ENCODE results near the gene CPN1. TPM values are rescaled to one million over a fixed set of nuclear protein-coding genes. Genes with fewer than 3 reads are reported as not detected.
"Not testable (repeated sequence)": the region's sequence is repeated elsewhere in the genome, so short reads cannot be mapped to it uniquely, and the experiment has no call there.

Gene CPN1
- under 1 TPM in 1 of 2 donors, not detected in 1; 0.85 TPM for total RNA-seq

DNA sequence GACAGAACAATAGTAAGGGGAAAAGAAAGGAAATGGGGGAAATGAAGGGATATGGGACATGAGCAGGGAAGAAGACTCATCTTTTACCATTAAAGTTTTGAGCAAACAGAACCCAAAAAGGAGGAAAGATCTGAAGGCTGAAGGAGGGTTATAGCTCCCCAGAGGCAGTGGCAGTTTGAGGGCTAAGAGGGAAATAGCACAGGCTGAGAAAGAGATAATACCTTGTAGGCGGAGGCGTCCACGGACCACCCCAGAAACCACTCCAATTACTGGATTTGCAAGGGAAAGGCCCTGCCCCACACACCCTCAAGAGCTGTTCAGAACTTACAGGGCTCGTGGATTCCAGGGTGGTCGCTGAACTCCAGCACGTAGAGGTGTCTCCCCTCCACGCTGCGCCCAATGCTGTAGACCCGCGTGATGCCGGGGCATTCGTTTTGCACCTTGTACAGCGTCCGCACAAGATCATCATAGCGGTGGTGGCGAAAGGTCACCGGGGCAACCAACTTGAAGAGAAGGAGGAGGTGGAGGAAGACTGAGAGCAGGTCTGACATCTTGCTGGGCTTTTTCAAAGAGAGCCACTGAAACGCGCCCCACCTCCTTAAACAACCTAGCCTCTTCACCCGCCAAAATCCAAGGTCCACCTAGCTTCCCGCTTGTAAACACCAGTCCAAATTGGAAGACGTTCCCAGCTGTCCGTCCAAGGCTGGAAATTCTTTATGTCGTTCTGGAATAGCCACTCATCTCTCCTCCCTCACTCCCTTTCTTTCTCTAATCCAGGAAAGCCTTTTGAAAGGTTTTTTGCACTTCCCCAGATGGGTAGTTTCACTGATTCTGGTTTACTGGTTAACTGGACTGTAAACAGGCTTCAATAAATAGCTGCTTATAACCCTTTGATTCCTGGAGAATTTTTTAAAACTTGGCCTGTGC, at the start of gene CPN1:
Gene CPN1, minus strand, starts transcription at position 795 of the 927 bp plus-strand sequence. Its CDS starts 244 bp downstream, at position 551.
- H3K9me3 ChIP-seq = no peaks in the 10 kb centered on the region
- no peak within 1 kb of the TSS for H3K4me3 ChIP-seq
- no peak within 1 kb of the TSS for H3K27ac ChIP-seq
- no peaks in the 10 kb centered on the region for H3K4me1 ChIP-seq (replicated peaks)
- intact Hi-C loops (cut with DNase I) = no loop called here
- TF ChIP-seq POLR2AphosphoS5 (IDR thresholded peaks at IDR 0.05) (no peak), POLR2A (IDR thresholded peaks at IDR 0.05) (no peak)
- TF ChIP-seq, protein P1, sequence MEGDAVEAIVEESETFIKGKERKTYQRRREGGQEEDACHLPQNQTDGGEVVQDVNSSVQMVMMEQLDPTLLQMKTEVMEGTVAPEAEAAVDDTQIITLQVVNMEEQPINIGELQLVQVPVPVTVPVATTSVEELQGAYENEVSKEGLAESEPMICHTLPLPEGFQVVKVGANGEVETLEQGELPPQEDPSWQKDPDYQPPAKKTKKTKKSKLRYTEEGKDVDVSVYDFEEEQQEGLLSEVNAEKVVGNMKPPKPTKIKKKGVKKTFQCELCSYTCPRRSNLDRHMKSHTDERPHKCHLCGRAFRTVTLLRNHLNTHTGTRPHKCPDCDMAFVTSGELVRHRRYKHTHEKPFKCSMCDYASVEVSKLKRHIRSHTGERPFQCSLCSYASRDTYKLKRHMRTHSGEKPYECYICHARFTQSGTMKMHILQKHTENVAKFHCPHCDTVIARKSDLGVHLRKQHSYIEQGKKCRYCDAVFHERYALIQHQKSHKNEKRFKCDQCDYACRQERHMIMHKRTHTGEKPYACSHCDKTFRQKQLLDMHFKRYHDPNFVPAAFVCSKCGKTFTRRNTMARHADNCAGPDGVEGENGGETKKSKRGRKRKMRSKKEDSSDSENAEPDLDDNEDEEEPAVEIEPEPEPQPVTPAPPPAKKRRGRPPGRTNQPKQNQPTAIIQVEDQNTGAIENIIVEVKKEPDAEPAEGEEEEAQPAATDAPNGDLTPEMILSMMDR (IDR thresholded peaks at IDR 0.05) = no peak
- no peaks in the 10 kb centered on the region for H3K27me3 ChIP-seq (replicated peaks; ENCODE audit: insufficient read depth)
- no peaks in the 10 kb centered on the region for H3K36me3 ChIP-seq
- DNase-seq (ENCODE audit: low spot score) = no peak
- WGBS = 52% methylated on average over 24 of the region's 24 CpGs

DNA sequence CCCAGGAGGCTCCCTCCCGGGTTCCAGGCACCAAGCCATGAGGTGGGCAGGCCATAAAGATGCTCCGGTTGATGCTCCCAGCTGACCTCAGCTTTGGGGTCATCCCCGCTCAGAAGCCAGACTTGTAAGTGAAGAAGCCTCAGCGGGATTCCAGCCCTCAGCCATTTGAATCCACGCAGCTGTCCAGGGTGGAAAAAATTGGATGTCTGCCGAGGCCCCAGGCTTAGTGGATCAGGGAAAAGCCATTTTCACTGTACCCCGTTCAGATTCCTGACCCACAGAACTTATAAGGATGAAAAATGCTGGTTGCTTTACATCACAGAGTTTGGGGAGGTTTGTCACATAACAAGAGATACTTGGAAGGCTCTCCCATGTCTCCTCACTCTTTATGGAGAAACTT, 49.2 kb upstream of the CPN1 start:
- no peak for TF ChIP-seq POLR2AphosphoS5 (IDR thresholded peaks at IDR 0.05)
- no peak for DNase-seq (ENCODE audit: low spot score)
- 44% methylated on average over 7 of the region's 7 CpGs for WGBS

DNA sequence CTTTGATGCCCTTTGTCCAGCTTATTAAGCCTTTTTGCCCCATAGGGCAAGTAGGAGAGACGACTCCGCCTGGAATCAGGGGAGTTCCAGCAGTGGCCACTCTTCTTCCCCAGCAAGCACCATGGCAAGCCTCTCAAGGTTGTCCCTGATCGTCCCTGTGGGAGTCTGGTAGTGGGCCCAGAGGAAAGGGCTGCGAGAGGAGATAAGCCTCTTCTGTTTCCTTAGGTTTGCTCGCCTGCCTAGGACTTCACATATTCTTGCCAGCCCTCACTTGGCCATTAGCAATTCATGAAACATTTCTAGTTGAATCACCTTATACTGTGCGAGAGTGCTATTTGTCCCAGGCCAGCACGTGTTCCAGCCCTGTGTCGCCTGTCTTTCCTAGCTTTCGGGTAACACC, 47.8 kb upstream of the CPN1 start:
- intact Hi-C loops (cut with DNase I) = no loop called here
- WGBS = 82% methylated on average over 9 of the region's 9 CpGs
- Histone ChIP-seq H3K27ac (no peak overlapping the region), H3K9me3 (no peaks in the 10 kb centered on the region), H3K27me3 (replicated peaks; ENCODE audit: insufficient read depth) (no peaks in the 10 kb centered on the region), H3K4me1 (replicated peaks) (no peaks in the 10 kb centered on the region), H3K4me3 (no peak overlapping the region), H3K36me3 (no peaks in the 10 kb centered on the region)
- no peak for DNase-seq (ENCODE audit: low spot score)
- no peak for TF ChIP-seq POLR2A (IDR thresholded peaks at IDR 0.05)
- no peak for TF ChIP-seq POLR2AphosphoS5 (IDR thresholded peaks at IDR 0.05)
- TF ChIP-seq, protein P1 (IDR thresholded peaks at IDR 0.05) = no peak

More for the DNA sequence above, 49.2 kb upstream of the CPN1 start:
- H3K27me3 ChIP-seq (replicated peaks; ENCODE audit: insufficient read depth) = no peaks in the 10 kb centered on the region
- intact Hi-C loops (cut with DNase I) = no loop called here
- no peak overlapping the region for H3K4me3 ChIP-seq
- no peak overlapping the region for H3K27ac ChIP-seq
- H3K4me1 ChIP-seq (replicated peaks) = no peaks in the 10 kb centered on the region
- H3K36me3 ChIP-seq = no peaks in the 10 kb centered on the region
- no peaks in the 10 kb centered on the region for H3K9me3 ChIP-seq

DNA sequence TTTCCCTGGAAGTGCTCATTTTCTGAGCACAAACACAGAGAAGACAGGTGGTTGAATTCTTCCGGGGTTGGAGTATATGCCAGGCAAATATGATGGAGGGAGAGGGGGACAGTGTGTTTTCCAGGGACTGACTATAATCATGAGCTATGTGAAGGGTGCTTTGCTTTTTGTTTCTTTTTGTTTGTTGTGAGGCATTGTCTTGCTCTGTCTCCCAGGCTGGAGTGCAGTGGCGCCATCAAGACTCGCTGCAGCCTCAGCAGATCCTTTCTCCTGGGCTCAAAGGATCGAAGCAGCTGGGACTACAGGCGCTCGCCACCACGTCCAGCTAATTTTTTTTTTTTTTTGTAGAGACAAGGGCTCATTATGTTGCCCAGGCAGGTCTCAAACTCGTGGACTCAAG, 47.3 kb upstream of the CPN1 start:
- TF ChIP-seq POLR2AphosphoS5 (IDR thresholded peaks at IDR 0.05) (no peak), POLR2A (IDR thresholded peaks at IDR 0.05) (no peak)
- TF ChIP-seq, protein P1 (IDR thresholded peaks at IDR 0.05) = no peak
- Histone ChIP-seq H3K4me3 (no peak overlapping the region), H3K27ac (no peak overlapping the region), H3K9me3 (no peaks in the 10 kb centered on the region), H3K27me3 (replicated peaks; ENCODE audit: insufficient read depth) (no peaks in the 10 kb centered on the region), H3K4me1 (replicated peaks) (no peaks in the 10 kb centered on the region), H3K36me3 (no peaks in the 10 kb centered on the region)
- intact Hi-C loops (cut with DNase I) = no loop called here
- WGBS = 64% methylated on average over 8 of the region's 8 CpGs
- no peak for DNase-seq (ENCODE audit: low spot score)

DNA sequence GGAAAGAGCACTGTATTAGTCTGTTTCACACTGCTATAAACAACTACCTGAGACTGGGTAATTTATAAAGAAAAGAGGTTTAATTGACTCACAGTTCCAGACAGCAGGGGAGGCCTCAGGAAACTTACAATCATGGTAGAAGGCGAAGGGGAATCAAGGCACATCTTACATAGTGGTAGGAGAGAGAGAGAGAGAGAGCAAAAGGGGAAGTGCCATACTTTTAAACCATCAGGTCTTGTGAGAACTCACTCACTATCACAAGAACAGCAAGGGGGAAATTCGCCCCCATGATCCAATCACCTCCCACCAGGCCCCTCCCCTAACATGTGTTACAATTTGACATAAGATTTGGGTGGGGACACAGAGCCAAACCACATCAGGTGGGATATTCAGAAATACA, 43.7 kb upstream of the CPN1 start:
- DNase-seq (ENCODE audit: low spot score); H3K36me3 ChIP-seq; H3K27ac ChIP-seq; H3K4me3 ChIP-seq; intact Hi-C loops (cut with DNase I); H3K4me1 ChIP-seq (replicated peaks); H3K9me3 ChIP-seq; H3K27me3 ChIP-seq (replicated peaks; ENCODE audit: insufficient read depth): not testable (repeated sequence)
- WGBS = 85% methylated on average over 2 of the region's 2 CpGs

DNA sequence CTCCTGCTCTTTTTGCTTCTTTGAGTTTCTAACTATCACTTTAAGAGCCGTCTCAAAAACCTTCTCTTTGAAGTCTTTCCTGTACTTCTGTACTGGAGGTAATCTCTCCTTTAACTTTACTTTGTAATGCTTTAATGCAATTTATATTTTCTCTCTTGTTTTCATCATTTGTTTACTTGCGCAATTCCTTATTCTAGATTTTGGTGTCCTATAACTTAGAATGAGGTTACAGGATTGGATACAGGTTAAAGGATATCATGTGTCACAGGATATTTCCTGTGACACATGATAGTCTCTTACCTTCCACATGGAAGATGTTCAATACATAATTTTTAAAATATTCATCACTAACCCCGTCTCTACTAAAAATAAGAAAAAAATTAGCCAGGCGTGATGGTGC, 42.4 kb upstream of the CPN1 start:
- Histone ChIP-seq H3K4me3 (no peak overlapping the region), H3K4me1 (replicated peaks) (no peaks in the 10 kb centered on the region), H3K36me3 (no peaks in the 10 kb centered on the region), H3K27me3 (replicated peaks; ENCODE audit: insufficient read depth) (no peaks in the 10 kb centered on the region), H3K9me3 (no peaks in the 10 kb centered on the region), H3K27ac (no peak overlapping the region)
- TF ChIP-seq POLR2A (IDR thresholded peaks at IDR 0.05) = no peak
- TF ChIP-seq POLR2AphosphoS5 (IDR thresholded peaks at IDR 0.05) = no peak
- TF ChIP-seq, protein P1 (IDR thresholded peaks at IDR 0.05) = no peak
- intact Hi-C loops (cut with DNase I) = no loop called here
- WGBS = 83% methylated on average over 4 of the region's 4 CpGs
- DNase-seq (ENCODE audit: low spot score) = no peak
